Astrocyte (in vitro differentiated cells and primary cell): Measurements from ENCODE around the gene OR4K17. TPM values are rescaled to one million over a fixed set of nuclear protein-coding genes. Genes with fewer than 3 reads are reported as not detected.

Source experiments
- DNase-seq: peaks from one replicate; pipeline ENCODE4 v3.0.0-alpha.2; 2010; ENCODE audit warnings: low read depth
- FAIRE-seq: peaks from 2 replicates; lab custom pipeline; 2011; peaks lifted over from hg19 to GRCh38; lab: Jason Lieb, UNC
- H2AFZ ChIP-seq: 2 replicates; pipeline ENCODE4 v1.6.0; 2012; ENCODE audit warnings: low read depth, low read length, inconsistent platforms
- H3K27ac ChIP-seq: 2 replicates; pipeline ENCODE4 v1.5.1; 2011; ENCODE audit warnings: low read depth, low read length, inconsistent platforms
- H3K27me3 ChIP-seq: 2 replicates; pipeline ENCODE4 v1.6.0; 2011; ENCODE audit warnings: low read length, inconsistent platforms; ENCODE audit not compliant: insufficient read depth
- H3K36me3 ChIP-seq: 2 replicates; pipeline ENCODE4 v1.5.1; 2011; ENCODE audit warnings: low read length, inconsistent platforms; ENCODE audit not compliant: insufficient read depth
- H3K4me1 ChIP-seq: 2 replicates; pipeline ENCODE4 v1.5.1; 2011; ENCODE audit warnings: low read length, inconsistent platforms; ENCODE audit not compliant: insufficient read depth
- H3K4me2 ChIP-seq: 2 replicates; pipeline ENCODE4 v1.6.0; 2012; ENCODE audit warnings: low read length, inconsistent platforms
- H3K4me3 ChIP-seq: 2 replicates; pipeline ENCODE4 v1.5.1; 2011; ENCODE audit warnings: low read depth, mild to moderate bottlenecking, low read length, inconsistent platforms; ENCODE audit not compliant: insufficient read depth
- H3K79me2 ChIP-seq: 2 replicates; pipeline ENCODE4 v1.6.0; 2012; ENCODE audit warnings: mild to moderate bottlenecking, low read length, inconsistent platforms; ENCODE audit not compliant: insufficient read depth
- H3K9ac ChIP-seq: 2 replicates; pipeline ENCODE4 v1.6.0; 2012; ENCODE audit warnings: mild to moderate bottlenecking, low read length, inconsistent platforms
- H3K9me3 ChIP-seq: 2 replicates; pipeline ENCODE4 v1.5.1; 2012; ENCODE audit warnings: low read depth, mild to moderate bottlenecking, low read length, inconsistent platforms; ENCODE audit not compliant: insufficient read depth
- H4K20me1 ChIP-seq: 2 replicates; pipeline ENCODE4 v1.6.0; 2012; ENCODE audit warnings: low read length, inconsistent platforms; ENCODE audit not compliant: insufficient read depth
- H3K27ac Mint-ChIP-seq: one replicate; pipeline ENCODE4 v1.8.0; 2021; ENCODE audit warnings: mild to moderate bottlenecking, mixed read lengths; ENCODE audit not compliant: unreplicated experiment
- H3K27me3 Mint-ChIP-seq: one replicate; pipeline ENCODE4 v1.8.0; 2021; ENCODE audit warnings: low read depth, mixed read lengths; ENCODE audit not compliant: unreplicated experiment
- H3K36me3 Mint-ChIP-seq: one replicate; pipeline ENCODE4 v1.8.0; 2021; ENCODE audit warnings: low read depth, mixed read lengths; ENCODE audit not compliant: unreplicated experiment
- H3K4me1 Mint-ChIP-seq: one replicate; pipeline ENCODE4 v1.8.0; 2021; ENCODE audit warnings: low read depth, mixed read lengths; ENCODE audit not compliant: unreplicated experiment
- H3K4me3 Mint-ChIP-seq: one replicate; pipeline ENCODE4 v1.8.0; 2021; ENCODE audit warnings: mild to moderate bottlenecking, moderate library complexity, mixed read lengths; ENCODE audit not compliant: unreplicated experiment
- H3K9me3 Mint-ChIP-seq: one replicate; pipeline ENCODE4 v1.8.0; 2021; ENCODE audit warnings: mild to moderate bottlenecking, mixed read lengths; ENCODE audit not compliant: unreplicated experiment
- EZH2 ChIP-seq: IDR thresholded peaks from 2 replicates; pipeline ENCODE4 v1.6.1; 2012; ENCODE audit warnings: mild to moderate bottlenecking, low read length, inconsistent platforms; ENCODE audit not compliant: insufficient read depth
- total RNA-seq: library from RNA; stranded (reverse); gene quantifications from 2 replicates; pipeline ENCODE4 v1.2.1, GENCODE V29; 2021
- TF ChIP-seq, protein P1 (sequence below): IDR thresholded peaks from 2 replicates; pipeline ENCODE4 v1.5.1; 2011; ENCODE audit warnings: low read depth, mild to moderate bottlenecking, inconsistent platforms, low read length, moderate library complexity; ENCODE audit not compliant: insufficient read depth

Gene OR4K17
- total RNA-seq, 1 donor from 2014 or later: not detected

DNA sequence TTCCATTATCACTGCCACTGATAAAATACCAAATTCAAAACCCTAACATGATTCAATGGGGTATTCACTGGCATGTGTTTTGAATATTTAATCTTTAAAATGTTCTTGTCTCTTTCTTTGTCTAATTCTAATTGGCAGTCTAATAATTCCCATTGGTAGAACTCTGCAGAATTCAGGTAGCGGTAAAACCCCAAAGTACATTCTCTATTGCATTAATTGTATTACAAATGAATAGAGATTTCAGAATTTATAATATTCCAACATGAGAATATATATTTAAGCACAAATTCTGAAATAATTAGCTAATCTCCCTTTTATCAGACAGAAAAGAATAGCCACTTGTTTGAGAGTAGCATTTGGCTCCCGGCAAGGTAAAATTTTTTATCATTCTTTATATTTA is 28.0 kb downstream of the OR4K17 start, which contains the start of gene OR4N5:
TSS of gene OR4N5 (plus strand) at position 301 of the 400 bp plus-strand sequence. CDS start 4,916 bp downstream, outside the sequence.
- TF ChIP-seq, protein P1, sequence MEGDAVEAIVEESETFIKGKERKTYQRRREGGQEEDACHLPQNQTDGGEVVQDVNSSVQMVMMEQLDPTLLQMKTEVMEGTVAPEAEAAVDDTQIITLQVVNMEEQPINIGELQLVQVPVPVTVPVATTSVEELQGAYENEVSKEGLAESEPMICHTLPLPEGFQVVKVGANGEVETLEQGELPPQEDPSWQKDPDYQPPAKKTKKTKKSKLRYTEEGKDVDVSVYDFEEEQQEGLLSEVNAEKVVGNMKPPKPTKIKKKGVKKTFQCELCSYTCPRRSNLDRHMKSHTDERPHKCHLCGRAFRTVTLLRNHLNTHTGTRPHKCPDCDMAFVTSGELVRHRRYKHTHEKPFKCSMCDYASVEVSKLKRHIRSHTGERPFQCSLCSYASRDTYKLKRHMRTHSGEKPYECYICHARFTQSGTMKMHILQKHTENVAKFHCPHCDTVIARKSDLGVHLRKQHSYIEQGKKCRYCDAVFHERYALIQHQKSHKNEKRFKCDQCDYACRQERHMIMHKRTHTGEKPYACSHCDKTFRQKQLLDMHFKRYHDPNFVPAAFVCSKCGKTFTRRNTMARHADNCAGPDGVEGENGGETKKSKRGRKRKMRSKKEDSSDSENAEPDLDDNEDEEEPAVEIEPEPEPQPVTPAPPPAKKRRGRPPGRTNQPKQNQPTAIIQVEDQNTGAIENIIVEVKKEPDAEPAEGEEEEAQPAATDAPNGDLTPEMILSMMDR: no peak
- no peak for TF ChIP-seq EZH2
- Histone ChIP-seq H3K4me2 (no peak within 1 kb of the TSS), H3K27ac (no peak within 1 kb of the TSS), H3K9ac (no peak within 1 kb of the TSS), H4K20me1 (no peaks in the 10 kb centered on the region), H2AFZ (no peak within 1 kb of the TSS), H3K9me3 (peaks cover 2% of the 10 kb centered on the region), H3K4me3 (no peak within 1 kb of the TSS), H3K4me1 (no peaks in the 10 kb centered on the region), H3K27me3 (no peaks in the 10 kb centered on the region), H3K36me3 (no peaks in the 10 kb centered on the region), H3K79me2 (no peaks in the 10 kb centered on the region)
- Mint-ChIP-seq H3K4me3 (no peak within 1 kb of the TSS), H3K27ac (no peak within 1 kb of the TSS), H3K9me3 (peaks cover 2% of the 10 kb centered on the region), H3K36me3 (no peaks in the 10 kb centered on the region), H3K4me1 (no peaks in the 10 kb centered on the region), H3K27me3 (no peaks in the 10 kb centered on the region)
- no peak for DNase-seq
- no peak for FAIRE-seq

DNA sequence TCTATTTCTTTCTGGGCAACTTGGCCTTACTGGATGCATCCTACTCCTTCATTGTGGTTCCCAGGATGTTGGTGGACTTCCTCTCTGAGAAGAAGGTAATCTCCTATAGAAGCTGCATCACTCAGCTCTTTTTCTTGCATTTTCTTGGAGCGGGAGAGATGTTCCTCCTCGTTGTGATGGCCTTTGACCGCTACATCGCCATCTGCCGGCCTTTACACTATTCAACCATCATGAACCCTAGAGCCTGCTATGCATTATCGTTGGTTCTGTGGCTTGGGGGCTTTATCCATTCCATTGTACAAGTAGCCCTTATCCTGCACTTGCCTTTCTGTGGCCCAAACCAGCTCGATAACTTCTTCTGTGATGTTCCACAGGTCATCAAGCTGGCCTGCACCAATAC is 33.4 kb downstream of the OR4K17 start:
- no peaks in the 10 kb centered on the region for H3K9me3 ChIP-seq
- no peak for FAIRE-seq
- no peak overlapping the region for H3K27ac ChIP-seq
- no peaks in the 10 kb centered on the region for H3K4me1 Mint-ChIP-seq
- H3K79me2 ChIP-seq: no peaks in the 10 kb centered on the region
- H3K36me3 Mint-ChIP-seq: no peaks in the 10 kb centered on the region
- no peaks in the 10 kb centered on the region for H3K4me1 ChIP-seq
- no peak overlapping the region for H2AFZ ChIP-seq
- no peaks in the 10 kb centered on the region for H3K36me3 ChIP-seq
- H3K27ac Mint-ChIP-seq: no peak overlapping the region
- H3K4me2 ChIP-seq: no peak overlapping the region
- no peak overlapping the region for H3K9ac ChIP-seq
- DNase-seq: no peak
- H3K27me3 Mint-ChIP-seq: no peaks in the 10 kb centered on the region
- H3K4me3 Mint-ChIP-seq: no peak overlapping the region
- H4K20me1 ChIP-seq: no peaks in the 10 kb centered on the region
- no peaks in the 10 kb centered on the region for H3K9me3 Mint-ChIP-seq
- no peak for TF ChIP-seq EZH2
- H3K27me3 ChIP-seq: no peaks in the 10 kb centered on the region
- no peak overlapping the region for H3K4me3 ChIP-seq

GRCh38 chr14:20144820-20145219 is 34.3 kb downstream of the OR4K17 start:
- Histone ChIP-seq H3K4me1 (no peaks in the 10 kb centered on the region), H3K4me3 (no peak overlapping the region), H3K9ac (no peak overlapping the region), H4K20me1 (no peaks in the 10 kb centered on the region), H3K27me3 (no peaks in the 10 kb centered on the region), H3K9me3 (no peaks in the 10 kb centered on the region), H2AFZ (no peak overlapping the region), H3K79me2 (no peaks in the 10 kb centered on the region), H3K36me3 (no peaks in the 10 kb centered on the region), H3K27ac (no peak overlapping the region), H3K4me2 (no peak overlapping the region)
- H3K27me3 Mint-ChIP-seq: no peaks in the 10 kb centered on the region
- no peak overlapping the region for H3K27ac Mint-ChIP-seq
- H3K9me3 Mint-ChIP-seq: peaks cover 3% of the 10 kb centered on the region
- no peak for FAIRE-seq
- TF ChIP-seq, protein P1: no peak
- no peak for TF ChIP-seq EZH2
- no peak overlapping the region for H3K4me3 Mint-ChIP-seq
- no peaks in the 10 kb centered on the region for H3K36me3 Mint-ChIP-seq
- DNase-seq: no peak
- no peaks in the 10 kb centered on the region for H3K4me1 Mint-ChIP-seq
